PC-9 (cell line): ENCODE measurements around the gene IDH3G. TPM values are rescaled to one million over a fixed set of nuclear protein-coding genes. Genes with fewer than 3 reads are reported as not detected.

Source experiments
- BruUV-seq: library from RNA; stranded (reverse); fragments of 400-500 nt; replicated peaks from 2 replicates; lab custom pipeline; 2021; lab: Mats Ljungman, UMichigan
- CTCF ChIA-PET: fragments of 300-600 bp; sonication (Branson Sonifier 250); formaldehyde crosslinking; loops from one replicate; lab custom pipeline; 2022; ENCODE audit warnings: antibody characterized with exemption; lab: Charles Lee
- POLR2A ChIA-PET: fragments of 300-600 bp; sonication (Branson Sonifier 250); formaldehyde crosslinking; loops from one replicate; lab custom pipeline; 2022; ENCODE audit warnings: antibody characterized with exemption; ENCODE audit not compliant: unreplicated experiment; lab: Charles Lee
- DNase-seq, 2 experiments: peaks; one replicate each; pipeline versions ENCODE4 v3.0.0 to v3.0.0-alpha.2; 2015 to 2022; ENCODE audit warnings: mixed read lengths in 1 of 2
- H2AFZ ChIP-seq: fragments of 200-600 bp; sonication (generic); 2 replicates; pipeline ENCODE4 v1.8.1; 2017; ENCODE audit warnings: antibody characterized with exemption
- H3F3A ChIP-seq: fragments of 200-600 bp; sonication (generic); 2 replicates; pipeline ENCODE4 v1.8.1; 2017; ENCODE audit warnings: antibody characterized with exemption, mild to moderate bottlenecking, low read depth; ENCODE audit not compliant: insufficient read depth
- H3K27ac ChIP-seq: fragments of 200-600 bp; sonication (generic); 2 replicates; pipeline ENCODE4 v1.6.1; 2016; ENCODE audit warnings: mixed run types
- H3K27me3 ChIP-seq: fragments of 200-600 bp; sonication (generic); 2 replicates; pipeline ENCODE4 v1.6.1; 2016; ENCODE audit warnings: low read depth, mixed run types; ENCODE audit not compliant: insufficient read depth
- H3K36me3 ChIP-seq: fragments of 200-600 bp; sonication (generic); 2 replicates; pipeline ENCODE4 v1.6.1; 2016; ENCODE audit warnings: low read depth, mixed run types
- H3K4me1 ChIP-seq: fragments of 200-600 bp; sonication (generic); replicated peaks from 2 replicates; pipeline ENCODE4 v1.6.1; 2016; ENCODE audit warnings: mixed run types; ENCODE audit not compliant: insufficient read depth
- H3K4me2 ChIP-seq: fragments of 200-600 bp; sonication (generic); 2 replicates; pipeline ENCODE4 v1.6.1; 2017; ENCODE audit warnings: mixed run types
- H3K4me3 ChIP-seq: fragments of 200-600 bp; sonication (generic); 2 replicates; pipeline ENCODE4 v1.6.1; 2016; ENCODE audit warnings: mixed run types
- H3K79me2 ChIP-seq: fragments of 200-600 bp; sonication (generic); 2 replicates; pipeline ENCODE4 v1.6.1; 2017; ENCODE audit warnings: low read depth, mixed run types
- H3K9me2 ChIP-seq: fragments of 200-600 bp; sonication (generic); 2 replicates; pipeline ENCODE4 v1.8.1; 2017; ENCODE audit warnings: mild to moderate bottlenecking; ENCODE audit not compliant: insufficient read depth
- H3K9me3 ChIP-seq: fragments of 200-600 bp; sonication (generic); 2 replicates; pipeline ENCODE4 v1.8.1; 2016; ENCODE audit warnings: low read depth; ENCODE audit not compliant: insufficient read depth
- H4K20me1 ChIP-seq: fragments of 200-600 bp; sonication (generic); 2 replicates; pipeline ENCODE4 v1.8.1; 2017; ENCODE audit not compliant: insufficient read depth
- CTCF ChIP-seq: fragments of 200-600 bp; sonication (generic); conservative IDR thresholded peaks from 2 replicates; pipeline ENCODE4 v1.6.1; 2017; ENCODE audit warnings: mixed run types, antibody characterized with exemption, mild to moderate bottlenecking, moderate library complexity
- EZH2 ChIP-seq: fragments of 200-600 bp; sonication (generic); IDR thresholded peaks from 2 replicates; pipeline ENCODE4 v1.8.0; 2017; ENCODE audit warnings: antibody characterized with exemption, low read depth
- intact Hi-C: fragments of 100-400 bp; cut with micrococcal nuclease; formaldehyde crosslinking; loops from one replicate; pipeline ENCODE4 v1.10.0; 2022; ENCODE audit not compliant: unreplicated experiment
- total RNA-seq: library from RNA; stranded (reverse); gene quantifications from 2 replicates; pipeline ENCODE4 v1.2.3, GENCODE V29; 2021

The IDH3G gene
- total RNA-seq, 1 experiment from 2014 or later = 63.4 TPM

GRCh38 chrX:153816831-153817690, 22.9 kb upstream of the IDH3G start:
- H3K27ac ChIP-seq = no peak overlapping the region
- no peaks in the 10 kb centered on the region for H4K20me1 ChIP-seq
- no peaks in the 10 kb centered on the region for H3K9me2 ChIP-seq
- no peak overlapping the region for H3K4me3 ChIP-seq
- ChIA-PET CTCF (interaction anchor here (0.9 kb wide), 1 partner anchor 150 kb away, joined by 3 read pairs; no protein-coding TSS in a partner anchor), POLR2A (no interaction called here)
- BruUV-seq = no TSS peak
- H2AFZ ChIP-seq = no peak overlapping the region
- no peak for DNase-seq
- H3K4me1 ChIP-seq = no peaks in the 10 kb centered on the region
- TF ChIP-seq CTCF (no peak), EZH2 (no peak)
- no peaks in the 10 kb centered on the region for H3F3A ChIP-seq
- H3K36me3 ChIP-seq = no peaks in the 10 kb centered on the region
- H3K79me2 ChIP-seq = no peaks in the 10 kb centered on the region
- no peaks in the 10 kb centered on the region for H3K9me3 ChIP-seq
- H3K27me3 ChIP-seq = peaks cover 59% of the 10 kb centered on the region
- no peak overlapping the region for H3K4me2 ChIP-seq
- intact Hi-C loops = no loop called here

GRCh38 chrX:153814591-153815315, 20.6 kb upstream of the IDH3G start:
- TF ChIP-seq CTCF (no peak), EZH2 (no peak)
- no peaks in the 10 kb centered on the region for H4K20me1 ChIP-seq
- H3K4me2 ChIP-seq = no peak overlapping the region
- ChIA-PET CTCF (no interaction called here), POLR2A (no interaction called here)
- H3K4me3 ChIP-seq = no peak overlapping the region
- H3K4me1 ChIP-seq = no peaks in the 10 kb centered on the region
- H3F3A ChIP-seq = no peaks in the 10 kb centered on the region
- H2AFZ ChIP-seq = no peak overlapping the region
- BruUV-seq = no TSS peak
- H3K27me3 ChIP-seq = peaks cover 67% of the 10 kb centered on the region
- no peak for DNase-seq
- H3K36me3 ChIP-seq = no peaks in the 10 kb centered on the region
- intact Hi-C loops = no loop called here
- no peaks in the 10 kb centered on the region for H3K79me2 ChIP-seq
- no peaks in the 10 kb centered on the region for H3K9me2 ChIP-seq
- H3K9me3 ChIP-seq = no peaks in the 10 kb centered on the region
- no peak overlapping the region for H3K27ac ChIP-seq

- no peaks in the 10 kb centered on the region for H3K9me2 ChIP-seq
- BruUV-seq = no TSS peak
- H3K79me2 ChIP-seq = no peaks in the 10 kb centered on the region
- H3K36me3 ChIP-seq = no peaks in the 10 kb centered on the region
- intact Hi-C loops = no loop called here
- no peak overlapping the region for H3K4me2 ChIP-seq
- H3F3A ChIP-seq = no peaks in the 10 kb centered on the region
- DNase-seq = no peak
- peaks cover 70% of the 10 kb centered on the region for H3K27me3 ChIP-seq
- no peak for TF ChIP-seq CTCF
- no peak for TF ChIP-seq EZH2
- H3K4me3 ChIP-seq = no peak overlapping the region
- ChIA-PET CTCF (no interaction called here), POLR2A (no interaction called here)
- H3K27ac ChIP-seq = no peak overlapping the region
- no peaks in the 10 kb centered on the region for H3K9me3 ChIP-seq
- H4K20me1 ChIP-seq = no peaks in the 10 kb centered on the region
- H3K4me1 ChIP-seq = no peaks in the 10 kb centered on the region
- no peak overlapping the region for H2AFZ ChIP-seq
Observed at GRCh38 chrX:153813161-153813560, 19.0 kb upstream of the IDH3G start.
